NCI-H748 treated with DMSO at 0.1 percent for 48 hours (cell line): Measurements from ENCODE around the gene ABCB11.
"Not testable (repeated sequence)": the region's sequence is repeated elsewhere in the genome, so short reads cannot be mapped to it uniquely, and the experiment has no call there.

Experiments
- DNase-seq: peaks from one replicate; lab custom pipeline; 2025; lab: John Stamatoyannopoulos, UW

The ABCB11 gene

DNA sequence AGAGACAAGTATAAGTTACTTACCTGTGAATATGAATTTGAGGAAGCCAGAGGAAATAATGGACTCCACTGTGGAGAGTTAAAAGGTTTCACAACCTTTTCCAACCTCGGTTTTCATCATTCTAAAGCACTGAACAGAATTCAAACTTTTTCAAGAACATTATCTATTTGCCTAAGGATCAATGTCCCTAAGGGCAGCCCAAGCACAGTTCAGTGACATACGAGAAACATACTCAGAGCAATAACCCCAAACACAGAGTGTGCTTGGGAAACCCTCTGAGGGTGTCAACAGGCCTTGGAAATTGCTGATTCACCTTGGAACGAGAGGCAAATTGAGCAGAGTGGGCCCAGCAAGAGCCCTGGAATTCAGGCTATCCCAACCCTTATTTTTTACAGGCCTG, at the start of gene ABCB11:
ABCB11 (minus strand) TSS at position 123 of the 400 bp plus-strand sequence. CDS start 13,199 bp downstream, outside the sequence.
- DNase-seq: no peak

- no peak for DNase-seq
Observed at GRCh38 chr2:169080250-169081069, 49.3 kb upstream of the ABCB11 start.

DNA sequence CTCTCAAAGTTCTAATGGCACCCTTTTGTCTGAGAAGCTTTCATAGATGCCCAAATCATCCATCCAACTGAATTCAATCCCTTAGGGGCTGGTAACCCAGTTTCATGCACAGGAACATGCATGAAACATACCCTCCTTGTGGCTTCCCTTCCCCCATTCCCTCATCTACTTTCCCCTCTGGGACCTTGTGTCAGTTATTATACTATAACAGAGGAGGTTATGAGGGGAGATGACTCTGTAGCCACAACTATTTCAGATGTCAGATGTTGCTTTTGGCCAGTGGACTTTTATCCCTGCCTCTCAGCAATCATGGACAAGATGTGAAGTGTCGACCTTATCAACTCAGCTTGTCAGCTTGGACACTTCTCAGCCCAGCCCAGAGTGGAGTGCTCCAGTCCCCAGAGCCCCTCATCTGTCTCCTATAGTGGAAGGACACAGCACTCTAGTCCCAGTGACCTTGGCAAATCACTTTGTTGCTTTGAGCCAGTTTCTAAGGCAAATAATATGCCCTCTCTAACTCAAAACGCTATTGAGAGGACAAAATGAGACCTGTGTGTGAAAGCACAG, 46.6 kb upstream of the ABCB11 start:
- DNase-seq: no peak

DNA sequence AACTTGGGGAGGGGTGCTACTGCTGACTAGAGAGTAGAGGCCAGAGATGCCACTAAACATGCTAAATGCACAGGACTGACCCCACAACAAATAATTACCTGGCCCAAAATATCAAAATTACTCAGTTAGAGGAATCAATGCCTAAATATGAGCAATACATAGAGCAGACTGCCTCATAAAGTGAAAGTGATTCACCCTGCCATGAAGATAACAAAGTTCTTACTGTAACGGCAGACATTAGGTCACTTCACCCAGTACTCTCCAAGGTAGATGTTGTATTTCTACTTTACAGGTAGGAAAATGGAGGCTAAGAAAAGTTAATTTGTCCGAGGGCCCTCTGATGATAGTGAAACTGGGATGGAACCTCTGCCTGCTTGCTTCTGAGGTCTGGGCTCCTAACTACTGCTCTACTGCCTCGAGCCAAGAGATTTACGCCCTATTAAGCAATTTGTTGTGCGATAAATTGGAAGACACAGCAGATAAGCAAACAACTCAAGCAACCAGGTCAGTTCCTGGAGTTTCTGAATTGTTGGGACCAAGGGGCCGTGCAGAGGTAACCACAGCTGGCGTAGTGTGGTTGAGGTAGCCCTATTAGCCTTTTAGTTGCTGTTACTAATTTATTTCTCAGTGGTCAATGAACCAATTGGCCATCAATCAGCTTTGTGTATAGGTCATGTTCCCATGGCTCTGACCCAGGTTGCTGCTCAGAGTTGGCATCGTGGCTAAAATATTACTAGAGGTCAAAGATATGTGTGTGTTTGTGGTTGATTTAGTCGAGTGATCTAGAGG, 43.0 kb upstream of the ABCB11 start:
- DNase-seq: no peak

DNA sequence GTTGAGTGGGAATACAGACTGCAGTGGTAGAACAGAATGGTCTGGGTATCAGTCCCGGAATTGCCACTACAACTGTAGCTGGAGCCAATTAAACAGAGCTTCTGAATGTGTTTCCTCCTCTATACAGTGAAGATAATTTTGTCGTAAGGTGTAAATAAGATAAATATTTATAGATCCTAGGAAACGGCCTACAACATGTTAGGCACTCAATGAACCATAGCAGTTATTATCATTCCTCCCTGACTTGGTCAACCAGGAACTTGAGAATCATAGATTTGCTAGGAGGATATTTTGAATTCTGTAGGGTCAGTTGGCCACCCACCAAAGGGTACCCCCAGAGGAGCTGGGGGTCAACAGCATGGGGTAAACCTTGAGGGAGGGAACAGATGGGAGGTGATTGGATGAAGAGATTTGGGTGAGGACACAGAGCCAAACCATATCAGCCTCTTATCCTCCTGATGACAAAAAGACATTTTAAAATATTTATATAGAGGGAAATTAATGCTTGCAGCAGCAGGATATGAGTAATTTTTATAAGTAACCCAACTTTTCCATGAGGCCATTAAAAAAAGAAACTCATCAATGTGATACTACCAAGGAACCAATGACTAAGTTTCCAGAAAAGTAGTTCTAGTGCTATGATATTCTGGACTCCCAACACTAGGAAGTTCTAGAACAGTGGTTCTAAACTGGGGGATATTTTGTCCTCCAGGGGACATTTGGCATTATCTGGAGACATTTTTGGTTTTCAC, 42.3 kb upstream of the ABCB11 start:
- DNase-seq: no peak

DNA sequence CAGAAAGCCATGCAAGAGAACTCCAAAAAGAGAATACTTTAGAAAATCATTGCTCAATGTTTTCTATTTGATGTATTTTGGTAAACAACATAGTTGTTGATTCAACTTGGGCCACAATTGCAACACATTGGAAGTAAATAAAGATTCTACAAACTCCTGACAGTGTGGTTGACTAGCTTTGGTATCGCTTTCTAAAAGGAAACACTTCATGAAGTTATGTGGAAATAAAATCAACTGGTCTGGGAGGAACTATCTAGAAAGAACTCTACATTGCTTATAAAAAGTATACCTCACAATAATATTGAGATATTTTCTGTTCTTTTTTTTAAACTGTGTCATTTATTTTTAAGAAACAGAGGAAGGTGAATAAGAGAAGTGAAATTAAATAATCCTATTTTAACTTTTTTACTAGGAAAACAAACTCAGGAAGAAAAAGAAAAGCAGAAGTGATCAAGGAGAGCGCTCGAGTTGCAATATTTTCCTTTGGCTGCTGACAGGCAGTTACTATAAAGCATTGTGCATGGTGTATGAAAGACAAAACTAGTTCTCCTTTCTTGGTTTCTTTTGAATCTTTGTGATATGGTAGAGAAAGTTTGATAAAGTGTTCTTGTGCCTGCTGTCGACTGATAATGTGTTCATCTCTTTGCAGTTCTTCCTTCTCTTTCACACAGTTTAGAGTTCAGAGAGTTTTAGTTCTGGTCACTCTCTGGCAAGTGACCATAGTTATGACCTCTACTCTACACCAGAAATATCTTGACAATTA, 41.2 kb upstream of the ABCB11 start:
- DNase-seq: no peak

DNA sequence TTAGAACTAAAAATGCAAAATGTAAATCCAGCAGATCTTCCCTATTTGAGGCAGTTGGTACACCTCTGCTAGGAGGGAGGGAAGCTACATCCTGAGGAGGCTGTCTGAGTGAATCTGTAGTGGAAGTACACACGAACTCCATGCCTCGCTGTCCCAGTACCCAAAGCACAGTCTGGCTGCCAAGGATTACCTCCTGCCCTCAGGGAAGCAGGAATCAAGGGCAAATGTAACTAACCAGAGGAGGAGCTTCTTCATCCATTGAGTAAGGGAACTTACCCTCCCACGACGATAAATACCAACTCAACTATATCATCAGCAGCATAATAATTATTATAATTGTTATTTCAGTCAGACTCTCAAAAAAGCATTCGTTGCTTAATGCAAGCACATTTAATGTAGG, 40.3 kb upstream of the ABCB11 start:
- DNase-seq: no peak

DNA sequence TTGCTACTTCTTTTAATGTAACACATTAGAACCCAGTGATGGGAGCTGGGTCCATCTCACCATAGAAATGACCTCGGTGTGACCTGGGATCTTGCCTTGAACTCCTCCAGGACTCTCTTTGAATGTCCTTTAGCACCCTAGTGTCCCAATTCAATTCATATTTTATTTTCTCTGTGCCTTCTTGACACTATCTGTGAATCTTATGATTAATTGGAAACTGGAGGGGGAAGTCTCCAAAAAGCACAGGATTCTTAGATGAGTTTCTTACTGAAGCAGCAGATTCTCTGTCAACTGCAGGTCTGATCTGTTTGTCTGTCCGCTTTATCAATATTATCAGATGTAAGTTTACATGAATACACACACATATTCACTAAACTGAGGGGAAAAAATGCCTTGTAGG, 38.7 kb upstream of the ABCB11 start:
- DNase-seq: no peak

DNA sequence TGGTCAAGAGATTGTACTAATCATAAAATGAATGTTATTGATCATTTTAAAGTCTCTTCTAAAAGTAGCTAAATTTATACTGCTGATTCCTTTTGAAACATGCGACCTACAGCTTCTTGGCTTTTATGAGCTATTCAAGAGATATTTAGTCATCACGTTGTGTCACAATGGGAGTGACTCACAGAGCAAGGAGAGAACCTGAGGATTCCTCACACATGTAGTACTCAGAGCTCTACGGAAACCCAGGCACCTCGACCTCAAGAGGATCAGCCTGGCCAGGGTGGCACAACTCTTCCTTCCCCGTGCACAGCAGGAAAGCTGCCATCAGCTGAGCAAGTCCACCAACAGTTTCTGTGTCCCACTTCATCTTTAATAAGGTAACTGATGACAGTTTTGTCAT, 38.2 kb upstream of the ABCB11 start, which contains the start of gene DHRS9:
DHRS9 (plus strand) TSS at position 223 of the 400 bp plus-strand sequence. CDS start 12,019 bp downstream, outside the sequence.
- DNase-seq: no peak

DNA sequence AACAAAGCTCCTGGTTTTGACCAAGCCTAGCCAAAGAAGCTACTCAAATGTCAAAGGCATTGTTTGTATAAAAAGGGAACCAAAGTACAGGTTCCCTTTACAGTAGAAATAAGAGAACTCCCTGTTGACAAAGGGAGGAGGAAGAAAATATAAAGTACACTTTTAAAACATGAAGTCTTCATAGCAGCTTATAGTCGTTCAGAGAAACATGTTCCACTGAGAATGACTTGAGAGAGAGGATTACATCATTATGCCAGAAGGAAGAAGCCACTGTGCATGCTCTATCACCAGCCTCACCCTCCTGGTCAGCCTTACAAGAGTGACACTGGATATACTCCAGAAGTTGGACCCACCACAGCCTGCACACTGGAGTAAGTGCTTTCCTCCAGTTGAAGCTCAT, 35.8 kb upstream of the ABCB11 start:
- no peak for DNase-seq

- DNase-seq: no peak
Observed at GRCh38 chr2:169065864-169066517, 34.9 kb upstream of the ABCB11 start.

- DNase-seq: no peak
Observed at GRCh38 chr2:169065422-169065821, 34.3 kb upstream of the ABCB11 start.

GRCh38 chr2:169064199-169064598, 33.1 kb upstream of the ABCB11 start:
- not testable (repeated sequence) for DNase-seq

- DNase-seq: not testable (repeated sequence)
Observed at GRCh38 chr2:169054575-169054974, 23.5 kb upstream of the ABCB11 start.

GRCh38 chr2:169050476-169051240, 19.5 kb upstream of the ABCB11 start:
- no peak for DNase-seq

DNA sequence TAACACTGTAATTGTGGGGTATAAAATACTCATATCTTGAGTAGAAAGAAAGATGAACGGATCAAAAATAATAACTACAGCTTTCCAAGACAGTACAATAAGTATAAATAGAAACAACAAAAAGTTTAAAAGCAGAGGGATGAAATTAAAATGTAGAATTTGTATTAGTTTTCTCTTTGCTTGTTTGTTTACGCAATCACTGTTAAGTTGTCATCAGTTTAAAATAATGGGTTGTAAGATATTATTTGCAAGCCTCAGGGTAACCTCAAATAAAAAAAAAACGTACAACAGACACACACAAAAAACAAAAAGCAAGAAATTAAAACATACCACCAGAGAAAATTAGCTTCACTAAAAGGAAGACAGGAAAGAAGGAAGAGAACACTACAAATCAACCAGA, 18.0 kb upstream of the ABCB11 start:
- no peak for DNase-seq

GRCh38 chr2:169047256-169048250, 16.4 kb upstream of the ABCB11 start:
- DNase-seq: no peak

- no peak for DNase-seq
Observed at GRCh38 chr2:169046440-169047151, 15.5 kb upstream of the ABCB11 start.
